ENCODE measurements around the gene DNASE2B.
A peak's percentile ranks its signal among the peaks of the same experiment; 100 is the strongest.
"Not testable (repeated sequence)": the region's sequence is repeated elsewhere in the genome, so short reads cannot be mapped to it uniquely, and the experiment has no call there.

The DNASE2B gene

DNA sequence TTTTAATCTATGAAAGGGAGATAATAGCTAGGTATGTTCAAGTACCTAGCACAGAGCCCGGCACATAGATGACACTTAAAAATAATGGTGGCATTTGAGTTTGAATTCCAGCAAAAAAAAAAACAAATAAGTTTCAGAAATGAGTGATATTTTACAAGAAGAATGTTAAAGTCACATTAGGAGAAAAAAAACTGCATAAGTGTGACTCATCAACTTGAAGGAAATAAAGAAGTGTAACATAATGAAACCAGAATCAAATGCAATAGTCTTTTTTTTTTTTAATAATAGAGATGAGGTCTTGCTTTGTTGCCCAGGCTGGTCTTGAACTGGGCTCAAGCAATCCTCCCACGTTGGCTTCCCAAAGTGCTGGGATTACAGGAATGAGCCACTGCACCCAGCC is 17.1 kb downstream of the DNASE2B start:
- DNase-seq (ENCODE audit: low read depth) = no peak

- DNase-seq (ENCODE audit: low read depth) = no peak
Observed at GRCh38 chr1:84422909-84423308, 24.6 kb downstream of the DNASE2B start.

GRCh38 chr1:84424513-84425149 is 26.3 kb downstream of the DNASE2B start:
- no peak for DNase-seq (ENCODE audit: low read depth)

GRCh38 chr1:84425150-84425896 is 27.0 kb downstream of the DNASE2B start:
- no peak for DNase-seq (ENCODE audit: low read depth)

GRCh38 chr1:84426376-84426775 is 28.1 kb downstream of the DNASE2B start:
- DNase-seq (ENCODE audit: low read depth) = no peak

DNA sequence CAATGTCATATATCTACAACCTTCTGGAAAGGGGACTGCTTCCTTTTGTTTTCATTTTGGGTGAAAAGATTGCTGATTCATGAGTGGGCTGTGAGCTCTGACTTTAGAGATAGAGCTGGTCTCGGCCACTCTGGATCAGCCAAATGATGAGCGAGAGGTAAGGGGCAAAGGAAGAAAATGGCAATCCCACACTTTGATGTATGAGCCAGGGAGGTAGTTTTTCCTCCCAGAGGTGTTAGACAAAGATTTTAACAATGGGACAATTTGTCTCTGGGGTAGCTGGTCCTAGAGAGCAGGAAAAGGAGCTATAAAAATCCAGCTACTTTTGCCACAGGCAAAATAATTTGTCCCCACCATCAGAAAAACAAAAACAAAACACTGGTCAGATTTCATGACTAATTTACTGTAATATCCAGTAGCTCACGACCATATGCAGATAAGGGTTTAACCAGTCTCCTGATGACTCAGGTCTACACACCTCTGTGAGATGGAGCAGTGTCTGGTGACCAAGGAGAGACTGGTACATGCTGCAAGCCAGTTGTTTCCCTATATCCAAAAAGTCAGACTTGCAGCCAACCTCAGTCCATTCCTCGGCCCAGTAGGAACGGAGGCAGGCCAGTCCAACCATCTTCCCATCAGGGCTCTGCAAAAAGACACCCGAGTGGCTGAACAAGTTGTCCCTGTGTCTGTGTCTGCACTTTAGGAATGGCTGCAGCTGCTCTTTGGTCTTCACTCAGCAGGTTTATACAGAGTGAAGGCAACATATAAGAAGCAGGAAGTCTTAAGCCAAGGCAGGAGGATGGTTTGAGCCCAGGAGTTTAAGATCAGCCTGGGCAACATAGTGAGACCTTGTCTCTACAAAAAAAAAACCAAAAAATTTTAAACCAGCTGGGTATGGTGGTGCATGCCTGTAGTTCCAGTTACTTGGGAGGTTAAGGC is 29.2 kb downstream of the DNASE2B start:
- DNase-seq (ENCODE audit: low read depth) = no peak

DNA sequence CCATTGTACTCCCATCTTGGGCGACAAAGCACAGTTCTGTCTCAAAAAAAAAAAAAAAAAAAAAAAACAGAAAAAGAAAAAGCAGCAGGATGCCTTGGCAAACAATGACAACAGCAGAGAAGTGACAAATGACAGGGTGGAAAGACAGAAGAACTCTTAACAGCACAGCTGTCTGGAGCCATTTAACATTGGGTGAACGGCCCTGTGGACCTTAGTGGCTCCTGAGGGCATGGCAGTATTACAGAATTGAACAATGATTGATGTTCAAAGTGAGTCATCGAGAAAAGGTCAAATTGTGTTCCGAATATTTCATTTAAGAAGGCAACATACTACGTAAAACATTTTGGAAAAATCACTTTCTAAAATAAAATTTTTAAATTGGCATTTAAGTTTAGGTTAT is 30.0 kb downstream of the DNASE2B start:
- DNase-seq (ENCODE audit: low read depth) = no peak

GRCh38 chr1:84429231-84429630 is 30.9 kb downstream of the DNASE2B start:
- no peak for DNase-seq (ENCODE audit: low read depth)

DNA sequence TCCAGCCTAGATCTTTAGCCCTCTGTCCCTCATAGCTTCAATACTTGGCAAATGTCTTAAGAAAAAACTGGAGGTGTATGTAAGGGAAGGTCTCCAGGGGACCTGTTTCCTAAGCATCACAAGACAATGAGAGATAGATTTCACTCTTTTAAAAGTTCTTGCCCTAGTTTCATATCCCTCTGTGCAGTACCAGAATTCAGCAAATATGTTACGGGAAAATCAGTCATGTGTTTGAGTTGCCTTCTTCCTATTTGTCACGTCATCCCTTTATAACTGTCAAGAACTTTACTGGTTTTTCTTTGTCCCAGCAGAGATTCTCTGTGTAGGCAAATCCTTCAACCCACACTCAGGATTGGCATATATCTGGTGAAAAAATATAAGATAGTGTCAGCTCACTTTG is 32.3 kb downstream of the DNASE2B start:
- DNase-seq (ENCODE audit: low read depth) = no peak

- peak; percentile 34 for DNase-seq (ENCODE audit: low read depth)
Observed at GRCh38 chr1:84433258-84434080, 35.2 kb downstream of the DNASE2B start.

DNA sequence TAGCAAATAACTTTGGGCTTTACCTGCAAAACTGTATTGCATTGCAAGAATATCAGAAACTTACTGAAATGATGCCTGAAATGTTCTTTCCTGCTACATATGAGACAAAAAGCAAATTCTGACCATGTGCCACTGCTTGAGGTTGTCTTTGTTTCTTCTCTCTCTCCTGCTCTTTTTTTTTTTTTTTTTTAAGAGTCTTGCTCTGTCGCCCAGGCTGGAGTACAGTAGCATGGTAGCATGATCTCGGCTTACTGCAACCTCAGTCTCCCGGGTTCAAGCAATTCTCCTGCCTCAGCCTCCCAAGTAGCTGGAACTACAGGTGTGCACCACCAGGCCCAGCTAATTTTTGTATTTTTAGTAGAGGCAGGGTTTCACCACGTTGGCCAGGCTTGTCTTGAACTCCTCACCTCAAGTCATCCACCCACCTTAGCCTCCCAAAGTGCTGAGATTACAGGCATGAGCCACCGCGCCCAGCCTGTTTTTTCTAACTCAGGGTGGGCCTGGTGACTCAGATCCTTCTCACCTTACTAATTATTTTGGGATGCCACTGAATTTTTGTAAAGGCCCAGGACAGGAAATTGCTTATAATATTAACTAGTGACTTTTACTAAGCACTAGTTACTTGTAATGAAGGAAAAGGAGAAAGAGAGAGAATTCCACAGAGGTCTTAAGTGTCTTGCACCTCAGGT is 35.9 kb downstream of the DNASE2B start:
- no peak for DNase-seq (ENCODE audit: low read depth)

- no peak for DNase-seq (ENCODE audit: low read depth)
Observed at GRCh38 chr1:84434801-84435549, 36.7 kb downstream of the DNASE2B start.

- no peak for DNase-seq (ENCODE audit: low read depth)
Observed at GRCh38 chr1:84436876-84437655, 38.8 kb downstream of the DNASE2B start.

- no peak for DNase-seq (ENCODE audit: low read depth)
Observed at GRCh38 chr1:84442256-84442655, 44.0 kb downstream of the DNASE2B start.

DNA sequence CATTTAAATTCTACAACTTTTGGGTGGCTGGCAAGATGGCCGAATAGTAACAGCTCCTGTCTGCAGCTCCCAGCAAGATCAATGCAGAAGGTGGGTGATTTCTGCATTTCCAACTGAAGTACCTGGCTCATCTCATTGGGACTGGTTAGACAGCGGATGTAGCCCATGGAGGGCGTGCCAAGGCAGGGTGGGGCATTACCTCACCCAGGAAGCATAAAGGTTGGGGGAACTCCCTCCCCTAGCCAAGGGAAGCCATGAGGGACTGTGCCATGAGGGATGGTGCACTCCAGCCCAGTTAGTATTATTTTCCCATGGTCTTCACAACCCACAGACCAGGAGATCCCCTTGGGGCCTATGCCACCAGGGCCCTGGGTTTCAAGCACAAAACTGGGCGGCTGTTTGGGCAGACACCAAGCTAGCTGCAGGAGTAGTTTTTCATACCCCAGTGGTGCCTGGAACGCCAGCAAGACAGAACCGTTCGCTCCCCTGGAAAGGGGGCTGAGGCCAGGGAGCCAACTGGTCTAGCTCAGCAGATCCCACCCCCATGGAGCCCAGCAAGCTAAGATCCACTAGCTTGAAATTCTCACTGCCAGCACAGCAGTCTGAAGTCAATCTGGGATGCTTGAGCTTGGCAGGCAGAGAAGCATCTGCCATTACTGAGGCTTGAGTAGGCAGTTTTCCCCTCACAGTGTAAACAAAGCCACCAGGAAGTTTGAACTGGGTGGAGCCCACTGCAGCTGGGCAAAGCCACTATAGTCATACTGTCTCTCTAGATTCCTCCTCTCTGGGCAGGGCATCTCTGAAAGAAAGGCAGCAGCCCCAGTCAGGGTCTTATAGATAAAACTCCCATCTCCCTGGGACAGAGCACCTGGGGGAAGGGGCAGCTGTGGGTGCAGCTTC is 44.7 kb downstream of the DNASE2B start:
- DNase-seq (ENCODE audit: low read depth) = not testable (repeated sequence)

DNA sequence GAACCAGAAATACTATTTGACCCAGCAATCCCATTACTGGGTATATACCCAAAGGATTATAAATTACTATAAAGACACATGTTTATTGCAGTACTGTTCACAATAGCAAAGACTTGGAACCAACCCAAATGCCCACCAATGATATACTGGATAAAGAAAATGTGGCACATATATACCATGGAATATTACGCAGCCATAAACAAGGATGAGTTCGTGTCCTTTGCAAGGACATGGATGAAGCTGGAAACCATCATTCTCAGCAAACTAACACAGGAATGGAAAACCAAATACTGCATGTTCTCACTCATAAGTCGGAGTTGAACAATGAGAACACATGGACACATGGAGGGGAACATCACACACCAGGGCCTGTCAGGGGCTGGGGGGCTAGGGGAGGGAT is 50.4 kb downstream of the DNASE2B start:
- DNase-seq (ENCODE audit: low read depth) = not testable (repeated sequence)

- no peak for DNase-seq (ENCODE audit: low read depth)
Observed at GRCh38 chr1:84450910-84451309, 52.6 kb downstream of the DNASE2B start.

DNA sequence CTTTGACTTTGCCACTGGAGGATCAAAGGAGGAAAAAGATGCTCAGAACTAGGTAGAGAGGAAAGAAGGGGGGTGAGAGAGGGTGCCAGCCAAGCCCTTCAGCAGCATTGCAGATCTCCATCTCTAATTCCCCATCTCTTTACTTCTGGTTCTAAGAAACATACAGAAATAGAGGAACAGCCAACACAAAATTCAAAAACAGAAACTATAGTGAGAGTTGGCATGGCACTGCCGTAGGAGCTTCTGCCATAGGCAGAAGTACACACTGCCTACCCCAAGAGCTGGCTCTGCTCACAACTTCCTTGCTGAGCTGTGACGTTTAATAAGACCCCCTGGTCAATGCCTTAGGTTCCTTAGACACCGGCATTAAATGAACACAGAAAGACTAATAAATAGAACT is 54.2 kb downstream of the DNASE2B start:
- DNase-seq (ENCODE audit: low read depth) = no peak

- no peak for DNase-seq (ENCODE audit: low read depth)
Observed at GRCh38 chr1:84462118-84462517, 63.8 kb downstream of the DNASE2B start.
